NB4 (cell line): ENCODE results near the gene PDCL3.

ENCODE experiments used
- MYC ChIP-seq: IDR thresholded peaks from 2 replicates; pipeline ENCODE4 v1.6.1; 2011; ENCODE audit warnings: low read depth, low read length
- POLR2A ChIP-seq: IDR thresholded peaks from 2 replicates; pipeline ENCODE4 v1.6.1; 2011; ENCODE audit warnings: mild to moderate bottlenecking; ENCODE audit not compliant: insufficient read length; ENCODE audit errors: extremely low read depth
- TF ChIP-seq, protein P1 (sequence below): IDR thresholded peaks from one replicate; pipeline ENCODE4 v1.5.1; 2012; ENCODE audit warnings: low read depth, low read length

DNA sequence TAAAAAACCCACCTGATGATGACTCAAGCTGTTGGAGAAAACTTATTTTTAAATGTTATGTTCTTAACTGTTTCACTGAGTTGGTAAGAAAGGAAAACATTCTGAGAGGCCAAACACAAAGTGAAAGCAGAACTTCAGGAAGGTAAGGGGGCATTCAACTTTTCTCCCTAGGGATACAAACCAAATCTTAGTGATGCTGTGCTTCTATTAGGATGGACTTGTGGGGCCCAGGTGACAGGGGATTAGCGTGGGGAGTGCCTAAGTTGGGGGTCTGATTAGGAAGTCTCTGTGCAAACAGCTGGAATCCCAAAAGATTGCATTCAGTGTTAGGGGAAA lies 18.5 kb downstream of the PDCL3 start:
- TF ChIP-seq, protein P1, sequence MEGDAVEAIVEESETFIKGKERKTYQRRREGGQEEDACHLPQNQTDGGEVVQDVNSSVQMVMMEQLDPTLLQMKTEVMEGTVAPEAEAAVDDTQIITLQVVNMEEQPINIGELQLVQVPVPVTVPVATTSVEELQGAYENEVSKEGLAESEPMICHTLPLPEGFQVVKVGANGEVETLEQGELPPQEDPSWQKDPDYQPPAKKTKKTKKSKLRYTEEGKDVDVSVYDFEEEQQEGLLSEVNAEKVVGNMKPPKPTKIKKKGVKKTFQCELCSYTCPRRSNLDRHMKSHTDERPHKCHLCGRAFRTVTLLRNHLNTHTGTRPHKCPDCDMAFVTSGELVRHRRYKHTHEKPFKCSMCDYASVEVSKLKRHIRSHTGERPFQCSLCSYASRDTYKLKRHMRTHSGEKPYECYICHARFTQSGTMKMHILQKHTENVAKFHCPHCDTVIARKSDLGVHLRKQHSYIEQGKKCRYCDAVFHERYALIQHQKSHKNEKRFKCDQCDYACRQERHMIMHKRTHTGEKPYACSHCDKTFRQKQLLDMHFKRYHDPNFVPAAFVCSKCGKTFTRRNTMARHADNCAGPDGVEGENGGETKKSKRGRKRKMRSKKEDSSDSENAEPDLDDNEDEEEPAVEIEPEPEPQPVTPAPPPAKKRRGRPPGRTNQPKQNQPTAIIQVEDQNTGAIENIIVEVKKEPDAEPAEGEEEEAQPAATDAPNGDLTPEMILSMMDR: no peak
- no peak for TF ChIP-seq POLR2A
- TF ChIP-seq MYC: no peak
